A549 (cell line): ENCODE data around the gene SH3RF3.

Experiments
- CTCF ChIP-seq: fragments of >200 bp; sonication (Bioruptor Twin); formaldehyde crosslinking; IDR thresholded peaks from 3 replicates; pipeline ENCODE4 v1.5.1; 2016
- EP300 ChIP-seq, 2 experiments: fragments of >200 bp; sonication (Bioruptor Twin); formaldehyde crosslinking; IDR thresholded peaks; 2 replicates in 1 of 2; 3 replicates in 1 of 2; pipeline ENCODE4 v1.6.1; 2016 to 2017
- MAFK ChIP-seq: fragments of 450-650 bp; IDR thresholded peaks from 2 replicates; pipeline ENCODE4 v1.6.1; 2014; ENCODE audit not compliant: partially characterized antibody
- MYC ChIP-seq: IDR thresholded peaks from 2 replicates; pipeline ENCODE4 v1.6.1; 2012; ENCODE audit warnings: mild to moderate bottlenecking, inconsistent platforms, low read length, improper control_type of control experiment, borderline replicate concordance
- NR3C1 ChIP-seq: fragments of >200 bp; sonication (Bioruptor Twin); formaldehyde crosslinking; IDR thresholded peaks from 3 replicates; pipeline ENCODE4 v1.6.1; 2017
- POLR2A ChIP-seq: IDR thresholded peaks from 2 replicates; pipeline ENCODE4 v1.6.1; 2012; ENCODE audit warnings: mild to moderate bottlenecking, low read length
- RAD21 ChIP-seq, 2 experiments: fragments of >200 bp in 1 of 2; sonication (Bioruptor Twin) in 1 of 2; formaldehyde crosslinking in 1 of 2; IDR thresholded peaks in 1 of 2; conservative IDR thresholded peaks in 1 of 2; 2 replicates in 1 of 2; 3 replicates in 1 of 2; pipeline ENCODE4 v1.6.1; 2012 to 2018; ENCODE audit warnings: inconsistent platforms in 1 of 2
- RNF2 ChIP-seq: fragments of 200-600 bp; sonication (generic); IDR thresholded peaks from 2 replicates; pipeline ENCODE4 v1.6.1; 2016; ENCODE audit warnings: low read depth, mild to moderate bottlenecking, antibody characterized with exemption, moderate library complexity, borderline replicate concordance
- SMC3 ChIP-seq: fragments of >200 bp; sonication (Bioruptor Twin); formaldehyde crosslinking; IDR thresholded peaks from 3 replicates; pipeline ENCODE4 v1.6.1; 2018; ENCODE audit warnings: inconsistent platforms
- USF2 ChIP-seq: fragments of 450-650 bp; IDR thresholded peaks from 2 replicates; pipeline ENCODE4 v1.6.1; 2014; ENCODE audit warnings: antibody characterized with exemption
- TF ChIP-seq, protein P1 (sequence below): fragments of 200-600 bp; sonication (generic); IDR thresholded peaks from 2 replicates; pipeline ENCODE4 v1.6.1; 2016; ENCODE audit warnings: antibody characterized with exemption, mild to moderate bottlenecking, moderate library complexity

DNA sequence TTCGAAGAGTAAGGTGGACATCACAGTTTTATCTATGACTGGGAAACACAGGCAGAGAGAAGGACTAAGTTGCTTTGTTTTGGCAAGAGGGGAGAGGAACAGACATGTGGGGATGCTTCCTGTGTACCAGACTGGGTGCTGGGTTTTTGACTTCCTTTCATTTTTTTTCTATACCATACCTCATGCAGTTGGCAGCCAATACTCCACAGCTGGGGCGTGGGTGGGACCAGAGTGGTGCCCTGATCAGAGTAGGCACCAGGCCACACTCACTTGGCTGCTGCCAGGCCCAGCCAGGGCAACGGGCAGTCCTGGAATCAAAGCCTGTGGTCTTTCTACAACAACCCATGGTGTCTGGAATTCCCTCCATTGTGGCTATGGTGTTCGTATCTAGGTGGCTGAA is 45.2 kb downstream of the SH3RF3 start:
- TF ChIP-seq NR3C1 (no peak), CTCF (no peak), MYC (no peak), SMC3 (no peak), RNF2 (no peak), USF2 (no peak), MAFK (no peak), RAD21 (conservative IDR thresholded peaks at IDR 0.05 in 1 of 2, IDR thresholded peaks at IDR 0.05 in 1 of 2) (no peak), POLR2A (no peak), EP300 (IDR thresholded peaks at IDR 0.05) (no peak)
- TF ChIP-seq, protein P1, sequence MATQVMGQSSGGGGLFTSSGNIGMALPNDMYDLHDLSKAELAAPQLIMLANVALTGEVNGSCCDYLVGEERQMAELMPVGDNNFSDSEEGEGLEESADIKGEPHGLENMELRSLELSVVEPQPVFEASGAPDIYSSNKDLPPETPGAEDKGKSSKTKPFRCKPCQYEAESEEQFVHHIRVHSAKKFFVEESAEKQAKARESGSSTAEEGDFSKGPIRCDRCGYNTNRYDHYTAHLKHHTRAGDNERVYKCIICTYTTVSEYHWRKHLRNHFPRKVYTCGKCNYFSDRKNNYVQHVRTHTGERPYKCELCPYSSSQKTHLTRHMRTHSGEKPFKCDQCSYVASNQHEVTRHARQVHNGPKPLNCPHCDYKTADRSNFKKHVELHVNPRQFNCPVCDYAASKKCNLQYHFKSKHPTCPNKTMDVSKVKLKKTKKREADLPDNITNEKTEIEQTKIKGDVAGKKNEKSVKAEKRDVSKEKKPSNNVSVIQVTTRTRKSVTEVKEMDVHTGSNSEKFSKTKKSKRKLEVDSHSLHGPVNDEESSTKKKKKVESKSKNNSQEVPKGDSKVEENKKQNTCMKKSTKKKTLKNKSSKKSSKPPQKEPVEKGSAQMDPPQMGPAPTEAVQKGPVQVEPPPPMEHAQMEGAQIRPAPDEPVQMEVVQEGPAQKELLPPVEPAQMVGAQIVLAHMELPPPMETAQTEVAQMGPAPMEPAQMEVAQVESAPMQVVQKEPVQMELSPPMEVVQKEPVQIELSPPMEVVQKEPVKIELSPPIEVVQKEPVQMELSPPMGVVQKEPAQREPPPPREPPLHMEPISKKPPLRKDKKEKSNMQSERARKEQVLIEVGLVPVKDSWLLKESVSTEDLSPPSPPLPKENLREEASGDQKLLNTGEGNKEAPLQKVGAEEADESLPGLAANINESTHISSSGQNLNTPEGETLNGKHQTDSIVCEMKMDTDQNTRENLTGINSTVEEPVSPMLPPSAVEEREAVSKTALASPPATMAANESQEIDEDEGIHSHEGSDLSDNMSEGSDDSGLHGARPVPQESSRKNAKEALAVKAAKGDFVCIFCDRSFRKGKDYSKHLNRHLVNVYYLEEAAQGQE: no peak
